ENCODE data around the gene PDHX.
A peak's percentile ranks its signal among the peaks of the same experiment; 100 is the strongest.

PDHX gene

GRCh38 chr11:34928960-34929680, 12.7 kb downstream of the PDHX start:
- no peaks in the 10 kb centered on the region for H3K9me3 ChIP-seq (ENCODE audit: control extremely low read depth in 1 of 5, control insufficient read depth in 4 of 5, insufficient read depth in 2 of 5, low read depth in 1 of 5, low read length in 4 of 5)
- ChIA-PET POLR2A (interaction anchor here (1.6 kb wide), 1 partner anchor 465 kb away, joined by 6 read pairs; no protein-coding TSS in a partner anchor), CTCF (interaction anchor here (0.9 to 2.7 kb wide), 7 partner anchors 9 to 483 kb away, joined by 3 to 13 read pairs (median 4); no protein-coding TSS in a partner anchor)
- WGBS (ENCODE audit: insufficient coverage): 97% methylated on average over 5 of the region's 7 CpGs
- H3K27me3 ChIP-seq (replicated peaks in 2 of 5; ENCODE audit: control insufficient read depth in 4 of 5, insufficient read depth in 5 of 5, low read length in 4 of 5): no peaks in the 10 kb centered on the region
- H3K4me1 ChIP-seq (ENCODE audit: control extremely low read depth in 1 of 4, control insufficient read depth in 4 of 4, insufficient read depth in 4 of 4, low read length in 3 of 4): peaks cover 0 to 18% (median 4%) of the 10 kb centered on the region in 4 experiments
- no peak for DNase-seq
- no peak overlapping the region for H3K4me3 ChIP-seq (ENCODE audit: control insufficient read depth in 1 of 7, extremely low read depth in 1 of 7, insufficient read depth in 4 of 7, low read depth in 2 of 7, low read length in 6 of 7)
- peaks cover 5 to 10% (median 8%) of the 10 kb centered on the region in 4 experiments for H3K36me3 ChIP-seq (ENCODE audit: control insufficient read depth in 4 of 4, insufficient read depth in 4 of 4, low read length in 3 of 4)
- no peak overlapping the region for H3K27ac ChIP-seq (ENCODE audit: insufficient read depth in 1 of 2, low read depth in 1 of 2, low read length in 2 of 2, poor library complexity in 1 of 2, severe bottlenecking in 2 of 2)

GRCh38 chr11:34929794-34930763, 13.7 kb downstream of the PDHX start:
- H3K9me3 ChIP-seq (ENCODE audit: control extremely low read depth in 1 of 5, control insufficient read depth in 4 of 5, insufficient read depth in 2 of 5, low read depth in 1 of 5, low read length in 4 of 5): no peaks in the 10 kb centered on the region
- H3K27me3 ChIP-seq (replicated peaks in 2 of 5; ENCODE audit: control insufficient read depth in 4 of 5, insufficient read depth in 5 of 5, low read length in 4 of 5): no peaks in the 10 kb centered on the region
- ChIA-PET CTCF (interaction anchor here (0.9 to 2.7 kb wide), 7 partner anchors 8 to 482 kb away, joined by 3 to 13 read pairs (median 4); no protein-coding TSS in a partner anchor), POLR2A (no interaction called here)
- H3K4me1 ChIP-seq (ENCODE audit: control extremely low read depth in 1 of 4, control insufficient read depth in 4 of 4, insufficient read depth in 4 of 4, low read length in 3 of 4): peaks cover 0 to 18% (median 2%) of the 10 kb centered on the region in 4 experiments
- peaks cover 5 to 13% (median 8%) of the 10 kb centered on the region in 4 experiments for H3K36me3 ChIP-seq (ENCODE audit: control insufficient read depth in 4 of 4, insufficient read depth in 4 of 4, low read length in 3 of 4)
- H3K4me3 ChIP-seq (ENCODE audit: control insufficient read depth in 1 of 7, extremely low read depth in 1 of 7, insufficient read depth in 4 of 7, low read depth in 2 of 7, low read length in 6 of 7): no peak overlapping the region
- no peak overlapping the region for H3K27ac ChIP-seq (ENCODE audit: insufficient read depth in 1 of 2, low read depth in 1 of 2, low read length in 2 of 2, poor library complexity in 1 of 2, severe bottlenecking in 2 of 2)
- WGBS (ENCODE audit: insufficient coverage): 78% methylated on average over 10 of the region's 11 CpGs
- DNase-seq: no peak

GRCh38 chr11:34936945-34937629, 20.7 kb downstream of the PDHX start:
- Histone ChIP-seq H3K27me3 (replicated peaks in 2 of 5; ENCODE audit: control insufficient read depth in 4 of 5, insufficient read depth in 5 of 5, low read length in 4 of 5) (no peaks in the 10 kb centered on the region), H3K36me3 (ENCODE audit: control insufficient read depth in 4 of 4, insufficient read depth in 4 of 4, low read length in 3 of 4) (peaks cover 9 to 27% (median 11%) of the 10 kb centered on the region in 4 experiments), H3K27ac (ENCODE audit: insufficient read depth in 1 of 2, low read depth in 1 of 2, low read length in 2 of 2, poor library complexity in 1 of 2, severe bottlenecking in 2 of 2) (no peak overlapping the region), H3K4me3 (ENCODE audit: control insufficient read depth in 1 of 7, extremely low read depth in 1 of 7, insufficient read depth in 4 of 7, low read depth in 2 of 7, low read length in 6 of 7) (no peak overlapping the region), H3K4me1 (ENCODE audit: control extremely low read depth in 1 of 4, control insufficient read depth in 4 of 4, insufficient read depth in 4 of 4, low read length in 3 of 4) (peaks cover 3 to 7% (median 5%) of the 10 kb centered on the region in 4 experiments), H3K9me3 (ENCODE audit: control extremely low read depth in 1 of 5, control insufficient read depth in 4 of 5, insufficient read depth in 2 of 5, low read depth in 1 of 5, low read length in 4 of 5) (no peaks in the 10 kb centered on the region)
- peak in 1 of 3 donors; percentile 26 for DNase-seq
- ChIA-PET CTCF (no interaction called here), POLR2A (no interaction called here)
- WGBS (ENCODE audit: insufficient coverage): 44% methylated on average over 3 of the region's 6 CpGs

GRCh38 chr11:34938611-34939010, 22.2 kb downstream of the PDHX start:
- H3K27me3 ChIP-seq (replicated peaks in 2 of 5; ENCODE audit: control insufficient read depth in 4 of 5, insufficient read depth in 5 of 5, low read length in 4 of 5): no peaks in the 10 kb centered on the region
- H3K27ac ChIP-seq (ENCODE audit: insufficient read depth in 1 of 2, low read depth in 1 of 2, low read length in 2 of 2, poor library complexity in 1 of 2, severe bottlenecking in 2 of 2): no peak overlapping the region
- H3K4me3 ChIP-seq (ENCODE audit: control insufficient read depth in 1 of 7, extremely low read depth in 1 of 7, insufficient read depth in 4 of 7, low read depth in 2 of 7, low read length in 6 of 7): no peak overlapping the region
- no peak for DNase-seq
- H3K9me3 ChIP-seq (ENCODE audit: control extremely low read depth in 1 of 5, control insufficient read depth in 4 of 5, insufficient read depth in 2 of 5, low read depth in 1 of 5, low read length in 4 of 5): no peaks in the 10 kb centered on the region
- H3K36me3 ChIP-seq (ENCODE audit: control insufficient read depth in 4 of 4, insufficient read depth in 4 of 4, low read length in 3 of 4): peaks cover 2 to 24% (median 4%) of the 10 kb centered on the region in 4 experiments
- peaks cover 3 to 7% (median 5%) of the 10 kb centered on the region in 4 experiments for H3K4me1 ChIP-seq (ENCODE audit: control extremely low read depth in 1 of 4, control insufficient read depth in 4 of 4, insufficient read depth in 4 of 4, low read length in 3 of 4)
- CTCF ChIA-PET: interaction anchor here (1.1 kb wide), 1 partner anchor 9 kb away, joined by 3 read pairs; no protein-coding TSS in a partner anchor
- WGBS (ENCODE audit: insufficient coverage): no CpG with 5 or more reads among the region's 1 CpG
- POLR2A ChIA-PET: interaction anchor here (0.5 kb wide), 1 partner anchor 28 kb away, joined by 3 read pairs; no protein-coding TSS in a partner anchor

- DNase-seq: no peak
- ChIA-PET CTCF (interaction anchor here (1.0 to 3.9 kb wide), 5 partner anchors 9 to 452 kb away, joined by 3 to 18 read pairs (median 3); no protein-coding TSS in a partner anchor), POLR2A (no interaction called here)
- Histone ChIP-seq H3K27me3 (replicated peaks in 2 of 5; ENCODE audit: control insufficient read depth in 4 of 5, insufficient read depth in 5 of 5, low read length in 4 of 5) (no peaks in the 10 kb centered on the region), H3K4me1 (ENCODE audit: control extremely low read depth in 1 of 4, control insufficient read depth in 4 of 4, insufficient read depth in 4 of 4, low read length in 3 of 4) (peaks cover 3 to 7% (median 5%) of the 10 kb centered on the region in 4 experiments), H3K27ac (ENCODE audit: insufficient read depth in 1 of 2, low read depth in 1 of 2, low read length in 2 of 2, poor library complexity in 1 of 2, severe bottlenecking in 2 of 2) (no peak overlapping the region), H3K36me3 (ENCODE audit: control insufficient read depth in 4 of 4, insufficient read depth in 4 of 4, low read length in 3 of 4) (peaks cover 2 to 19% (median 4%) of the 10 kb centered on the region in 4 experiments), H3K4me3 (ENCODE audit: control insufficient read depth in 1 of 7, extremely low read depth in 1 of 7, insufficient read depth in 4 of 7, low read depth in 2 of 7, low read length in 6 of 7) (no peak overlapping the region), H3K9me3 (ENCODE audit: control extremely low read depth in 1 of 5, control insufficient read depth in 4 of 5, insufficient read depth in 2 of 5, low read depth in 1 of 5, low read length in 4 of 5) (no peaks in the 10 kb centered on the region)
- no CpG with 5 or more reads among the region's 4 CpGs for WGBS (ENCODE audit: insufficient coverage)
These were observed 23.7 kb downstream of the PDHX start for GRCh38 chr11:34940026-34940677.

GRCh38 chr11:34941688-34942087, 25.3 kb downstream of the PDHX start:
- POLR2A ChIA-PET: no interaction called here
- DNase-seq: no peak
- Histone ChIP-seq H3K9me3 (ENCODE audit: control extremely low read depth in 1 of 5, control insufficient read depth in 4 of 5, insufficient read depth in 2 of 5, low read depth in 1 of 5, low read length in 4 of 5) (no peaks in the 10 kb centered on the region), H3K4me1 (ENCODE audit: control extremely low read depth in 1 of 4, control insufficient read depth in 4 of 4, insufficient read depth in 4 of 4, low read length in 3 of 4) (peaks cover 0 to 6% (median 3%) of the 10 kb centered on the region in 4 experiments), H3K36me3 (ENCODE audit: control insufficient read depth in 4 of 4, insufficient read depth in 4 of 4, low read length in 3 of 4) (peaks cover 2 to 16% (median 2%) of the 10 kb centered on the region in 4 experiments), H3K27ac (ENCODE audit: insufficient read depth in 1 of 2, low read depth in 1 of 2, low read length in 2 of 2, poor library complexity in 1 of 2, severe bottlenecking in 2 of 2) (no peak overlapping the region), H3K27me3 (replicated peaks in 2 of 5; ENCODE audit: control insufficient read depth in 4 of 5, insufficient read depth in 5 of 5, low read length in 4 of 5) (no peaks in the 10 kb centered on the region), H3K4me3 (ENCODE audit: control insufficient read depth in 1 of 7, extremely low read depth in 1 of 7, insufficient read depth in 4 of 7, low read depth in 2 of 7, low read length in 6 of 7) (no peak overlapping the region)
- 99% methylated on average over 12 of the region's 13 CpGs for WGBS (ENCODE audit: insufficient coverage)
- CTCF ChIA-PET: interaction anchor here (0.8 to 3.9 kb wide), 5 partner anchors 12 to 451 kb away, joined by 3 to 18 read pairs (median 4); no protein-coding TSS in a partner anchor
